Left ventricle myocardium inferior (tissue), 1 donor: ENCODE measurements around the gene SERAC1. TPM values are rescaled to one million over a fixed set of nuclear protein-coding genes. Genes with fewer than 3 reads are reported as not detected.
A peak's percentile ranks its signal among the peaks of the same experiment; 100 is the strongest.

ENCODE experiments used
- DNase-seq: peaks from one replicate; pipeline ENCODE4 v3.0.0-alpha.2; 2020
- H3K27ac ChIP-seq: fragments of 200-600 bp; replicated peaks from 2 replicates; pipeline ENCODE4 v1.8.0; 2021
- H3K27me3 ChIP-seq: fragments of 200-600 bp; 2 replicates; pipeline ENCODE4 v1.8.0; 2021; ENCODE audit warnings: low read depth
- H3K36me3 ChIP-seq: fragments of 200-600 bp; 2 replicates; pipeline ENCODE4 v1.8.0; 2021
- H3K4me1 ChIP-seq: fragments of 200-600 bp; 2 replicates; pipeline ENCODE4 v1.8.0; 2021
- H3K4me3 ChIP-seq: fragments of 200-600 bp; 2 replicates; pipeline ENCODE4 v1.8.0; 2021; ENCODE audit warnings: mild to moderate bottlenecking, moderate library complexity
- H3K9me3 ChIP-seq: fragments of 200-600 bp; replicated peaks from 2 replicates; pipeline ENCODE4 v1.8.0; 2021
- CTCF ChIP-seq: fragments of 200-600 bp; IDR thresholded peaks from 2 replicates; pipeline ENCODE4 v1.8.0; 2021; ENCODE audit warnings: antibody characterized with exemption, mild to moderate bottlenecking, borderline replicate concordance
- intact Hi-C: fragments of 100-400 bp; cut with micrococcal nuclease; formaldehyde crosslinking; loops from one replicate; pipeline ENCODE4 v1.11.0; 2022
- total RNA-seq: library from RNA; stranded (reverse); fragmentation: NEBNext Ultra II Directional; extraction: Animal tissue kit (Norgen Biotek cat#: 25700); gene quantifications from one replicate; pipeline ENCODE4 v1.2.1, GENCODE V29; 2021
- donor health status: DM: no; HTN: yes; CAD: no; lungs with severe emphysema.

Gene SERAC1
- total RNA-seq, 1 donor from 2014 or later: 5.1 TPM

GRCh38 chr6:158071121-158072082, 96.7 kb downstream of the SERAC1 start:
- intact Hi-C loops: no loop called here
- Histone ChIP-seq H3K4me3 (no peak overlapping the region), H3K36me3 (peaks cover 65% of the 10 kb centered on the region), H3K27ac (peak overlapping the region; percentile 32), H3K27me3 (no peaks in the 10 kb centered on the region), H3K9me3 (no peaks in the 10 kb centered on the region), H3K4me1 (peaks cover 21% of the 10 kb centered on the region)
- no peak for TF ChIP-seq CTCF
- DNase-seq: no peak

- no peaks in the 10 kb centered on the region for H3K9me3 ChIP-seq
- no peak overlapping the region for H3K4me3 ChIP-seq
- no peak for DNase-seq
- H3K27ac ChIP-seq: peak overlapping the region; percentile 46
- H3K4me1 ChIP-seq: peaks cover 21% of the 10 kb centered on the region
- intact Hi-C loops: no loop called here
- H3K27me3 ChIP-seq: no peaks in the 10 kb centered on the region
- no peak for TF ChIP-seq CTCF
- peaks cover 65% of the 10 kb centered on the region for H3K36me3 ChIP-seq
Observed at GRCh38 chr6:158070513-158070912, 97.5 kb downstream of the SERAC1 start.

- DNase-seq: no peak
- no peaks in the 10 kb centered on the region for H3K27me3 ChIP-seq
- no peak overlapping the region for H3K4me3 ChIP-seq
- TF ChIP-seq CTCF: no peak
- intact Hi-C loops: no loop called here
- peaks cover 65% of the 10 kb centered on the region for H3K36me3 ChIP-seq
- H3K9me3 ChIP-seq: no peaks in the 10 kb centered on the region
- H3K4me1 ChIP-seq: peaks cover 21% of the 10 kb centered on the region
- peak overlapping the region; percentile 51 for H3K27ac ChIP-seq
Observed at GRCh38 chr6:158069800-158070195, 98.3 kb downstream of the SERAC1 start.

GRCh38 chr6:158068893-158069799, 98.9 kb downstream of the SERAC1 start:
- no peak for DNase-seq
- no peaks in the 10 kb centered on the region for H3K9me3 ChIP-seq
- no peaks in the 10 kb centered on the region for H3K27me3 ChIP-seq
- peak overlapping the region; percentile 51 for H3K27ac ChIP-seq
- no peak for TF ChIP-seq CTCF
- H3K4me3 ChIP-seq: no peak overlapping the region
- peaks cover 66% of the 10 kb centered on the region for H3K36me3 ChIP-seq
- H3K4me1 ChIP-seq: peaks cover 21% of the 10 kb centered on the region
- intact Hi-C loops: no loop called here

- Histone ChIP-seq H3K4me1 (peaks cover 14% of the 10 kb centered on the region), H3K36me3 (peaks cover 73% of the 10 kb centered on the region), H3K4me3 (no peak overlapping the region), H3K27ac (peak overlapping the region; percentile 51), H3K27me3 (no peaks in the 10 kb centered on the region), H3K9me3 (no peaks in the 10 kb centered on the region)
- intact Hi-C loops: no loop called here
- DNase-seq: no peak
- TF ChIP-seq CTCF: no peak
Observed at GRCh38 chr6:158068156-158068892, 99.7 kb downstream of the SERAC1 start.
